Breast epithelium (tissue), 3 donors: ENCODE measurements around the gene TAF4B.

Experiments used
- POLR2A ChIP-seq: fragments of 450-650 bp; IDR thresholded peaks from one replicate; pipeline ENCODE4 v1.6.1; 2016; ENCODE audit warnings: antibody characterized with exemption, mild to moderate bottlenecking, moderate library complexity
- POLR2AphosphoS5 ChIP-seq, 3 donors: sonication (generic); formaldehyde crosslinking; IDR thresholded peaks; one replicate each; pipeline ENCODE4 v1.6.1; 2017; ENCODE audit warnings: antibody characterized with exemption in 3 of 3
- TF ChIP-seq, protein P1 (sequence below), 3 donors: fragments of 450-650 bp; IDR thresholded peaks; one replicate each; pipeline ENCODE4 v1.5.1; 2016 to 2017; ENCODE audit warnings: antibody characterized with exemption in 3 of 3, mild to moderate bottlenecking in 3 of 3, moderate library complexity in 3 of 3

DNA sequence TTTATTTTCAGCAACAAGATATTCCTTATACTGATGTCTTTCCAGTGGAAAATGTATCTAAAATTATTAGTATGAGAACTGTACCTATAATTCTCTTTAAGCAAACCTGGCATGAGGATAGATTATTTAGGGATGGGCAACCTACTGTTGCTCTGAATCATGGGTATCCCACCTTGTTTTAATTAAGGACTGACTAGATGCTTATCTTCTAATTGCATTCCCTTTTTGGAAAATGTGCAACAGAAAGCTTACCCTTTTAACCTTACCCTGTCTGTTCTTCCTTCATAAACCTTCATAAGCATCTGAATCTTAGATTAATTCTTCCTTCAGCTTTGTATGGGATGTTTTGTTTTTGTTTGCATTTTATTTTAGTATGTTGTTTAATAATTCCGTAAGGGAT, 110.3 kb downstream of the TAF4B start:
- TF ChIP-seq, protein P1, sequence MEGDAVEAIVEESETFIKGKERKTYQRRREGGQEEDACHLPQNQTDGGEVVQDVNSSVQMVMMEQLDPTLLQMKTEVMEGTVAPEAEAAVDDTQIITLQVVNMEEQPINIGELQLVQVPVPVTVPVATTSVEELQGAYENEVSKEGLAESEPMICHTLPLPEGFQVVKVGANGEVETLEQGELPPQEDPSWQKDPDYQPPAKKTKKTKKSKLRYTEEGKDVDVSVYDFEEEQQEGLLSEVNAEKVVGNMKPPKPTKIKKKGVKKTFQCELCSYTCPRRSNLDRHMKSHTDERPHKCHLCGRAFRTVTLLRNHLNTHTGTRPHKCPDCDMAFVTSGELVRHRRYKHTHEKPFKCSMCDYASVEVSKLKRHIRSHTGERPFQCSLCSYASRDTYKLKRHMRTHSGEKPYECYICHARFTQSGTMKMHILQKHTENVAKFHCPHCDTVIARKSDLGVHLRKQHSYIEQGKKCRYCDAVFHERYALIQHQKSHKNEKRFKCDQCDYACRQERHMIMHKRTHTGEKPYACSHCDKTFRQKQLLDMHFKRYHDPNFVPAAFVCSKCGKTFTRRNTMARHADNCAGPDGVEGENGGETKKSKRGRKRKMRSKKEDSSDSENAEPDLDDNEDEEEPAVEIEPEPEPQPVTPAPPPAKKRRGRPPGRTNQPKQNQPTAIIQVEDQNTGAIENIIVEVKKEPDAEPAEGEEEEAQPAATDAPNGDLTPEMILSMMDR (IDR thresholded peaks at IDR 0.05) = no peak
- no peak for TF ChIP-seq POLR2A
- TF ChIP-seq POLR2AphosphoS5 (IDR thresholded peaks at IDR 0.05) = no peak
